ENCODE results near the gene PTPN7.

GRCh38 chr1:202133989-202134388, 26.4 kb downstream of the PTPN7 start:
- TF ChIP-seq CTCF (IDR thresholded peaks at IDR 0.05; ENCODE audit: insufficient read depth, low read length, poor library complexity, severe bottlenecking) = no peak
- TF ChIP-seq EZH2phosphoT487 (conservative IDR thresholded peaks at IDR 0.05; ENCODE audit: low read length) = no peak
